Mesothelial cell of epicardium (in vitro differentiated cells): ENCODE results near the gene PDK3. TPM values are rescaled to one million over a fixed set of nuclear protein-coding genes. Genes with fewer than 3 reads are reported as not detected.

ENCODE experiments used
- DNase-seq, 2 experiments: peaks; one replicate each; pipeline ENCODE4 v3.0.0; 2021; ENCODE audit warnings: low spot score in 2 of 2; ENCODE audit not compliant: unreplicated experiment in 2 of 2
- H3K27ac Mint-ChIP-seq: 2 replicates; pipeline ENCODE4 v1.8.0; 2021; ENCODE audit warnings: mixed read lengths
- H3K27me3 Mint-ChIP-seq: 2 replicates; pipeline ENCODE4 v1.8.0; 2021; ENCODE audit warnings: low read depth, mixed read lengths
- H3K36me3 Mint-ChIP-seq: 2 replicates; pipeline ENCODE4 v1.8.0; 2021; ENCODE audit warnings: mixed read lengths
- H3K4me1 Mint-ChIP-seq: 2 replicates; pipeline ENCODE4 v1.8.0; 2021; ENCODE audit warnings: mixed read lengths
- H3K4me3 Mint-ChIP-seq: 2 replicates; pipeline ENCODE4 v1.8.0; 2021; ENCODE audit warnings: mild to moderate bottlenecking, moderate library complexity, mixed read lengths
- H3K9me3 Mint-ChIP-seq: 2 replicates; pipeline ENCODE4 v1.8.0; 2021; ENCODE audit warnings: mixed read lengths
- CTCF ChIP-seq: fragments of 200-600 bp; sonication (generic); IDR thresholded peaks from one replicate; pipeline ENCODE4 v1.5.0; 2021; ENCODE audit warnings: antibody characterized with exemption; ENCODE audit not compliant: unreplicated experiment
- total RNA-seq: library from RNA; stranded (reverse); gene quantifications from 3 replicates; pipeline ENCODE4 v1.2.1, GENCODE V29; 2021

The PDK3 gene
- total RNA-seq, 1 donor from 2014 or later = 25.5 TPM

- Mint-ChIP-seq H3K27me3 (no peaks in the 10 kb centered on the region), H3K9me3 (no peaks in the 10 kb centered on the region), H3K36me3 (peaks cover 35% of the 10 kb centered on the region), H3K4me1 (peaks cover 2% of the 10 kb centered on the region), H3K27ac (no peak overlapping the region), H3K4me3 (no peak overlapping the region)
- TF ChIP-seq CTCF = no peak
- no peak for DNase-seq
Measured at GRCh38 chrX:24520472-24520871, 55.4 kb downstream of the PDK3 start.

GRCh38 chrX:24525455-24525854, 60.4 kb downstream of the PDK3 start:
- Mint-ChIP-seq H3K27ac (no peak overlapping the region), H3K9me3 (no peaks in the 10 kb centered on the region), H3K4me3 (no peak overlapping the region), H3K27me3 (no peaks in the 10 kb centered on the region), H3K4me1 (no peaks in the 10 kb centered on the region), H3K36me3 (peaks cover 41% of the 10 kb centered on the region)
- no peak for DNase-seq
- no peak for TF ChIP-seq CTCF

- no peak for DNase-seq
- Mint-ChIP-seq H3K4me3 (no peak overlapping the region), H3K9me3 (no peaks in the 10 kb centered on the region), H3K36me3 (peaks cover 43% of the 10 kb centered on the region), H3K27ac (no peak overlapping the region), H3K4me1 (no peaks in the 10 kb centered on the region), H3K27me3 (no peaks in the 10 kb centered on the region)
- TF ChIP-seq CTCF = no peak
Measured at GRCh38 chrX:24526616-24527015, 61.5 kb downstream of the PDK3 start.

- no peak for TF ChIP-seq CTCF
- no peak overlapping the region for H3K4me3 Mint-ChIP-seq
- DNase-seq = no peak
- H3K4me1 Mint-ChIP-seq = no peaks in the 10 kb centered on the region
- H3K27ac Mint-ChIP-seq = no peak overlapping the region
- H3K27me3 Mint-ChIP-seq = no peaks in the 10 kb centered on the region
- peaks cover 42% of the 10 kb centered on the region for H3K36me3 Mint-ChIP-seq
- no peaks in the 10 kb centered on the region for H3K9me3 Mint-ChIP-seq
Measured at GRCh38 chrX:24528605-24529004, 63.5 kb downstream of the PDK3 start.

GRCh38 chrX:24536551-24536950, 71.5 kb downstream of the PDK3 start:
- DNase-seq = no peak
- H3K4me3 Mint-ChIP-seq = no peak overlapping the region
- H3K4me1 Mint-ChIP-seq = no peaks in the 10 kb centered on the region
- no peaks in the 10 kb centered on the region for H3K27me3 Mint-ChIP-seq
- H3K9me3 Mint-ChIP-seq = no peaks in the 10 kb centered on the region
- H3K36me3 Mint-ChIP-seq = peaks cover 38% of the 10 kb centered on the region
- no peak overlapping the region for H3K27ac Mint-ChIP-seq
- no peak for TF ChIP-seq CTCF

GRCh38 chrX:24542756-24543155, 77.7 kb downstream of the PDK3 start:
- peaks cover 20% of the 10 kb centered on the region for H3K36me3 Mint-ChIP-seq
- H3K27me3 Mint-ChIP-seq = no peaks in the 10 kb centered on the region
- H3K9me3 Mint-ChIP-seq = no peaks in the 10 kb centered on the region
- no peak for TF ChIP-seq CTCF
- no peak for DNase-seq
- H3K27ac Mint-ChIP-seq = no peak overlapping the region
- no peak overlapping the region for H3K4me3 Mint-ChIP-seq
- peaks cover 2% of the 10 kb centered on the region for H3K4me1 Mint-ChIP-seq
